ENCODE results near the gene MORC4. TPM values are rescaled to one million over a fixed set of nuclear protein-coding genes. Genes with fewer than 3 reads are reported as not detected.
A peak's percentile ranks its signal among the peaks of the same experiment; 100 is the strongest.
"Not testable (repeated sequence)": the region's sequence is repeated elsewhere in the genome, so short reads cannot be mapped to it uniquely, and the experiment has no call there.

MORC4 gene
- total and polyA plus RNA-seq, 4 donors, result 4.5 to 25.3 (median 11.6) TPM

- DNase-seq (no peak), ATAC-seq (ENCODE audit: insufficient read depth, low FRiP score) (no peak)
- no peaks in the 10 kb centered on the region for H3K36me3 ChIP-seq (ENCODE audit: control insufficient read depth in 4 of 4, insufficient read depth in 4 of 4, low read length in 4 of 4)
- no peaks in the 10 kb centered on the region for H3K4me1 ChIP-seq (ENCODE audit: control insufficient read depth in 5 of 5, insufficient read depth in 5 of 5, low read length in 5 of 5)
- no peak overlapping the region for H3K9ac ChIP-seq (ENCODE audit: insufficient read depth in 1 of 2, low read length in 2 of 2)
- 69 to 89% methylated on average over 5 of the region's 5 CpGs for WGBS, 2 donors
- no peak overlapping the region for H3K27ac ChIP-seq (ENCODE audit: low read depth in 1 of 2, low read length in 1 of 2)
- TF ChIP-seq, protein P1, sequence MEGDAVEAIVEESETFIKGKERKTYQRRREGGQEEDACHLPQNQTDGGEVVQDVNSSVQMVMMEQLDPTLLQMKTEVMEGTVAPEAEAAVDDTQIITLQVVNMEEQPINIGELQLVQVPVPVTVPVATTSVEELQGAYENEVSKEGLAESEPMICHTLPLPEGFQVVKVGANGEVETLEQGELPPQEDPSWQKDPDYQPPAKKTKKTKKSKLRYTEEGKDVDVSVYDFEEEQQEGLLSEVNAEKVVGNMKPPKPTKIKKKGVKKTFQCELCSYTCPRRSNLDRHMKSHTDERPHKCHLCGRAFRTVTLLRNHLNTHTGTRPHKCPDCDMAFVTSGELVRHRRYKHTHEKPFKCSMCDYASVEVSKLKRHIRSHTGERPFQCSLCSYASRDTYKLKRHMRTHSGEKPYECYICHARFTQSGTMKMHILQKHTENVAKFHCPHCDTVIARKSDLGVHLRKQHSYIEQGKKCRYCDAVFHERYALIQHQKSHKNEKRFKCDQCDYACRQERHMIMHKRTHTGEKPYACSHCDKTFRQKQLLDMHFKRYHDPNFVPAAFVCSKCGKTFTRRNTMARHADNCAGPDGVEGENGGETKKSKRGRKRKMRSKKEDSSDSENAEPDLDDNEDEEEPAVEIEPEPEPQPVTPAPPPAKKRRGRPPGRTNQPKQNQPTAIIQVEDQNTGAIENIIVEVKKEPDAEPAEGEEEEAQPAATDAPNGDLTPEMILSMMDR (IDR thresholded peaks at IDR 0.05; ENCODE audit: control extremely low read depth, extremely low read depth), result no peak
- peaks cover 0 to 16% (median 2%) of the 10 kb centered on the region in 3 donors for H3K27me3 ChIP-seq (ENCODE audit: control insufficient read depth in 3 of 3, insufficient read depth in 3 of 3, low read length in 2 of 3)
- H3K9me3 ChIP-seq (ENCODE audit: control insufficient read depth in 4 of 4, insufficient read depth in 3 of 4, low read length in 3 of 4), result no peaks in the 10 kb centered on the region
- H3K4me3 ChIP-seq, result no peak overlapping the region
Measured at GRCh38 chrX:106973433-106974149, 26.4 kb downstream of the MORC4 start.

GRCh38 chrX:106972896-106973295, 27.1 kb downstream of the MORC4 start:
- ATAC-seq (ENCODE audit: insufficient read depth, low FRiP score) (no peak), DNase-seq (no peak)
- no peak overlapping the region for H3K9ac ChIP-seq (ENCODE audit: insufficient read depth in 1 of 2, low read length in 2 of 2)
- no peaks in the 10 kb centered on the region for H3K4me1 ChIP-seq (ENCODE audit: control insufficient read depth in 5 of 5, insufficient read depth in 5 of 5, low read length in 5 of 5)
- no peaks in the 10 kb centered on the region for H3K36me3 ChIP-seq (ENCODE audit: control insufficient read depth in 4 of 4, insufficient read depth in 4 of 4, low read length in 4 of 4)
- H3K27me3 ChIP-seq (ENCODE audit: control insufficient read depth in 3 of 3, insufficient read depth in 3 of 3, low read length in 2 of 3), result peaks cover 0 to 10% (median 0%) of the 10 kb centered on the region in 3 donors
- H3K27ac ChIP-seq (ENCODE audit: low read depth in 1 of 2, low read length in 1 of 2), result no peak overlapping the region
- TF ChIP-seq, protein P1 (IDR thresholded peaks at IDR 0.05; ENCODE audit: control extremely low read depth, extremely low read depth), result no peak
- no peak overlapping the region for H3K4me3 ChIP-seq
- no peaks in the 10 kb centered on the region for H3K9me3 ChIP-seq (ENCODE audit: control insufficient read depth in 4 of 4, insufficient read depth in 3 of 4, low read length in 3 of 4)

- not testable (repeated sequence) for H3K9me3 ChIP-seq (ENCODE audit: control insufficient read depth in 4 of 4, insufficient read depth in 3 of 4, low read length in 3 of 4); H3K9ac ChIP-seq (ENCODE audit: insufficient read depth in 1 of 2, low read length in 2 of 2); ATAC-seq (ENCODE audit: insufficient read depth, low FRiP score); H3K27me3 ChIP-seq (ENCODE audit: control insufficient read depth in 3 of 3, insufficient read depth in 3 of 3, low read length in 2 of 3); H3K4me1 ChIP-seq (ENCODE audit: control insufficient read depth in 5 of 5, insufficient read depth in 5 of 5, low read length in 5 of 5); H3K27ac ChIP-seq (ENCODE audit: low read depth in 1 of 2, low read length in 1 of 2); H3K36me3 ChIP-seq (ENCODE audit: control insufficient read depth in 4 of 4, insufficient read depth in 4 of 4, low read length in 4 of 4); H3K4me3 ChIP-seq
- DNase-seq, result peak in 1 of 3 donors; percentile 12
- 68 to 90% methylated on average over 5 to 6 of the region's 6 CpGs for WGBS, 2 donors
Measured at GRCh38 chrX:106966547-106966946, 33.5 kb downstream of the MORC4 start.

GRCh38 chrX:106964290-106964689, 35.7 kb downstream of the MORC4 start:
- TF ChIP-seq, protein P1 (IDR thresholded peaks at IDR 0.05; ENCODE audit: control extremely low read depth, extremely low read depth), result no peak
- no peaks in the 10 kb centered on the region for H3K4me1 ChIP-seq (ENCODE audit: control insufficient read depth in 5 of 5, insufficient read depth in 5 of 5, low read length in 5 of 5)
- H3K27me3 ChIP-seq (ENCODE audit: control insufficient read depth in 3 of 3, insufficient read depth in 3 of 3, low read length in 2 of 3), result peaks cover 0 to 7% (median 2%) of the 10 kb centered on the region in 3 donors
- no peaks in the 10 kb centered on the region for H3K9me3 ChIP-seq (ENCODE audit: control insufficient read depth in 4 of 4, insufficient read depth in 3 of 4, low read length in 3 of 4)
- no peak for ATAC-seq (ENCODE audit: insufficient read depth, low FRiP score)
- WGBS, 2 donors, result 42 to 91% methylated on average over 1 of the region's 1 CpG
- DNase-seq, result no peak
- H3K27ac ChIP-seq (ENCODE audit: low read depth in 1 of 2, low read length in 1 of 2), result no peak overlapping the region
- H3K4me3 ChIP-seq, result no peak overlapping the region
- peaks cover 0 to 4% (median 1%) of the 10 kb centered on the region in 4 donors for H3K36me3 ChIP-seq (ENCODE audit: control insufficient read depth in 4 of 4, insufficient read depth in 4 of 4, low read length in 4 of 4)
- H3K9ac ChIP-seq (ENCODE audit: insufficient read depth in 1 of 2, low read length in 2 of 2), result no peak overlapping the region
